GM21390 (cell line): ENCODE data around the gene TSTD1.
"Not testable (repeated sequence)": the region's sequence is repeated elsewhere in the genome, so short reads cannot be mapped to it uniquely, and the experiment has no call there.

ENCODE experiments used
- ATAC-seq: cut with Tn5 transposase; IDR thresholded peaks from one replicate; pipeline ENCODE4 v1.9.1; 2021; ENCODE audit not compliant: unreplicated experiment

Gene TSTD1

DNA sequence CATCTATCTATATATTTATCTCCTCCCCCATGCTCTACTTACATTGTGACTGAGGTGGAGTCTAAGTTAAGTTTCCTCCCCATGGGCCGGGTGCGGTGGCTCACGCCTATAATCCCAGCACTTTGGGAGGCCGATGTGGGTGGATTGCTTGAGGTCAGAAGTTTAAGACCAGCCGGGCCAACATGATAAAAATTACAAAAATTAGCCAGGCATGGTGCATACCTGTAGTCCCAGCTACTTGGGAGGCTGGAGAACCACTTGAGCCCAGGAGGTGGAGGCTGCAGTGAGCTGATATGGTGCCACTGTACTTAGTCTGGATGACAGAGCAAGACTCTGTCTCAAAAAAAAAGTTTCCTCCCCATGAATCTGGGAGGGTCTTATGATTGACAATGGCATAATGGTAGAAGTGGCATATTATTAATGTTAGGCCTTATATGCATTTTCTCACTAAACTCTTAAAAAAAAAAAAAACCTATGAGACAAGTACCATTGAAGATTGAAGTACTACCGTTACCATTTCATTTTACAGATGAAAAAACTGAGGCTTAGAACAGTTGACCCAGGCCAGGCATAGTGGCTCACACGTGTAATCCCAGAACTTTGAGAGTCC lies 29.1 kb downstream of the TSTD1 start:
- no peak for ATAC-seq

DNA sequence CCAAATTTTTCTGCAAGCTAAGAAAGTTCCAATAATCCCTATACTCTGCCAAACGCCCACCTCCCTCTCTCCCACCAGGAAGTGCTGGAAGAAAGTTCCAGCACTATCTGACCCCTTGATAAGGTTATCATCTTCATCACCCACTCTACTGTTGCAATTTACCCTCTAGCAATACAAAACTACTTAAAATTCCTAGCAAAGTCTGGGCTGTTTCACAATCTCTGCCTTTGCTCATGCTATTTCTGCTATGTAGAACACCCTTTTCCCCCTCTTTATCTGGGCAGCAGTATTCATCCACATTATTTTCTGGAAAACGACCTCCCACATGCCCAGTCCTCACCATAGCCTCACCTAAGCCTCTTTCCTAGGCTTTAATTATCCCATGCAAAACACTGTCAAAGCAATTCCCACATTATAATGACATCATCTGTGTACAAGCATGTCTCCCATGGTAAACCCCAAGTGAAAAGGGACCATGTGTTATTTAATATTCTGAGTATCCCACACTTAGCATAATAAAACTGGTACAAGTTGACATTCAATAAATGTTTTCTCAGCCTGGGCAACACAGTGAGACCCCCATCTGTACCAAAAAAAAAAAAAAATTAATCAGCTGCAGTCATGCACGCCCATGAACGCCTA lies 29.8 kb downstream of the TSTD1 start:
- ATAC-seq = no peak

- ATAC-seq = no peak
These were observed 31.4 kb downstream of the TSTD1 start for GRCh38 chr1:161007369-161007768.

DNA sequence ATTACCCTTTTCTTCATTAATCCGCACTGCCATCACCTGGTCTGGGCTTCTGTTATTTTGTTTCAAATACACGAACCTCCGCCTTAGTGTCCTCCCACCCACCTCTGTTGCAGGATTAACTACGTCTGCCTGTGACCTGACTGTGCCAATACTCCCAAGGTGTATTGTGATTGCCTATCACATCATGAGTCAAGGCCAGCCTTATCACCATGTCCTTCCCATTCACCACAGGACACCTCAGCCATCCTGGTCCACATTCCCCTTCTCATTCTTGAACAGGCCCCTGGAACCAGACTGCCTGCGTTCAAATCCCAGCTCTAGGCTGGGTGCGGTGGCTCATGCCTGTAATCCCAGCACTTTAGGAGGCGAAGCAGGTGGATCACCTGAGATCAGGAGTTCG lies 32.2 kb downstream of the TSTD1 start:
- no peak for ATAC-seq

DNA sequence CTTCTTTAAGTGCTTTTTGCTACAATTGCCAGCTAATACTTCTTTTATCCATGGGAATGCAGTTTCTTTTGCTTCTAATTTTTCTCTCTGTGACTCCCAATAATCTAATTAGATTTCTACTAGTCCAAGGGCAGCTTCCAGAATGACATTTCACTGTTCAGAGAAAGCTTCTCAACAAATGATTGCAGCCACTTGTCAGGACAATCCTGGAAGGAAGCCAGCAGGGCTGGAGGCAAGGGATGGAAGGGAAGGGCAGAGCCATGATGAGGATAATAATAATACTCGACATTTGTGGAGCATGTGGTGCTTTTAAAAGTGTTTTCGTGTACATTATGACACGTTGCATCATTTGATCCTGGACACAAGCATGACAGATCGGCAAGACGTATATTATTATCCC lies 37.2 kb downstream of the TSTD1 start:
- no peak for ATAC-seq

DNA sequence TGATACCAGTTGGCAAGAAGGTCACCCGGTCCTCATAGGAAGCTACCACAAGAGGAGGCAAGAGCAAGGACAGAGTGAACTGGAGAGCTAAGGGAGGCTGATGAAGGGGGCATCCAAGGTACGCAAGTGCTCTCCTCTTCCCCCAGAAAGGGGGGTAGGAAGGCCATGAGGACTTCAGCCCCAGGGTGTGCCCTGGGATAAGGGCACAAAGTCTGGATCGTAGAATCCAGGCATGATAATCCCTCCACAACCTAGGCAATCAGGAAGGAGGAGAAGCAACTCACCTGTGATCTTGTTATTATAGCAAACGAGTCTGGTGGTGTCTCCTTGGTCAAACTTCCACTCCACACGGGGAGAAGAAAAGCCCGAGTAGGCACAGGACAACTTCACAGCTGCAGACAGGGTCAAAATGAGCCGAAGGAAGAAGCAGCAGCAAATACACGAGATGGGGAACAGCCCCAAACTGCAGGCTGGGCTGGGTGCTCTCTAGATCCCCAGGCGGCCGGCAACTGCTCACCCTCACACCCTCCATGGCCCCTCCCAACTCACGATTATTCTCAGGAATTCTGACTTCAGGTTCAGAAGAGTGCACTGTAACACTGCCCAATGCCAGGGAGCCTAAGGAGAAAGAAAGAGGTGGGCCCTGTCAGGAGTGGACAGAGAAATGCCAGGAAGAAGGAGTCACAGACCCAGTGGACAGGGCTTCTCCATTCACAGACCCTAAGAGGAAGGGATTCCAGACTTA lies 37.9 kb downstream of the TSTD1 start:
- ATAC-seq = no peak

- ATAC-seq = no peak
These were observed 39.4 kb downstream of the TSTD1 start for GRCh38 chr1:160999376-160999775.

GRCh38 chr1:160997323-160998038 lies 41.3 kb downstream of the TSTD1 start:
- ATAC-seq = peak; percentile 54

- ATAC-seq = no peak
These were observed 42.6 kb downstream of the TSTD1 start for GRCh38 chr1:160996178-160996577.

GRCh38 chr1:160993544-160994193 lies 45.1 kb downstream of the TSTD1 start:
- ATAC-seq = no peak

- not testable (repeated sequence) for ATAC-seq
These were observed 46.7 kb downstream of the TSTD1 start for GRCh38 chr1:160992036-160992435.
